OCI-LY7 (cell line): ENCODE measurements around the gene ANKMY1. TPM values are rescaled to one million over a fixed set of nuclear protein-coding genes. Genes with fewer than 3 reads are reported as not detected.

ENCODE experiments used
- BruUV-seq: library from RNA; stranded (reverse); fragments of 400-500 nt; replicated peaks from 2 replicates; lab custom pipeline; 2021; lab: Mats Ljungman, UMichigan
- CTCF ChIA-PET: fragments of 300-600 bp; sonication (Branson Sonifier 250); formaldehyde crosslinking; loops from one replicate; lab custom pipeline; 2022; ENCODE audit warnings: antibody characterized with exemption; ENCODE audit not compliant: unreplicated experiment; lab: Charles Lee
- POLR2A ChIA-PET: fragments of 300-600 bp; sonication (Branson Sonifier 250); formaldehyde crosslinking; loops from one replicate; lab custom pipeline; 2022; ENCODE audit warnings: antibody characterized with exemption; lab: Charles Lee
- DNase-seq: peaks from one replicate; pipeline ENCODE4 v3.0.0-alpha.2; 2015; ENCODE audit warnings: low spot score
- H2AFZ ChIP-seq: fragments of 200-600 bp; sonication (generic), shearing (Covaris generic); 2 replicates; pipeline ENCODE4 v1.6.1; 2014; ENCODE audit warnings: mild to moderate bottlenecking, antibody characterized with exemption, low read length, moderate library complexity
- H3K27ac ChIP-seq: fragments of 200-600 bp; sonication (generic); 2 replicates; pipeline ENCODE4 v1.5.1; 2014; ENCODE audit warnings: mixed run types, low read depth, mild to moderate bottlenecking, moderate library complexity, low read length, inconsistent platforms; ENCODE audit not compliant: poor library complexity, severe bottlenecking
- H3K36me3 ChIP-seq: fragments of 200-600 bp; sonication (generic); 2 replicates; pipeline ENCODE4 v1.6.1; 2014; ENCODE audit warnings: mild to moderate bottlenecking, antibody characterized with exemption, low read length, moderate library complexity, mixed read lengths; ENCODE audit not compliant: insufficient read depth
- H3K4me1 ChIP-seq: fragments of 200-600 bp; sonication (generic); 2 replicates; pipeline ENCODE4 v1.5.1; 2014; ENCODE audit warnings: mild to moderate bottlenecking, low read length; ENCODE audit not compliant: insufficient read depth, poor library complexity, severe bottlenecking
- H3K4me2 ChIP-seq: fragments of 200-600 bp; sonication (generic); 2 replicates; pipeline ENCODE4 v1.6.1; 2014; ENCODE audit warnings: mild to moderate bottlenecking, low read length
- H3K4me3 ChIP-seq: fragments of 200-600 bp; sonication (generic); 2 replicates; pipeline ENCODE4 v1.5.1; 2014; ENCODE audit warnings: mild to moderate bottlenecking, low read depth, low read length; ENCODE audit not compliant: poor library complexity, severe bottlenecking
- H3K79me2 ChIP-seq: fragments of 200-600 bp; sonication (generic); 2 replicates; pipeline ENCODE4 v1.6.1; 2016; ENCODE audit warnings: low read depth, mild to moderate bottlenecking, low read length, moderate library complexity, mixed read lengths; ENCODE audit not compliant: insufficient read depth
- H3K9me2 ChIP-seq: fragments of 200-600 bp; sonication (generic); 2 replicates; pipeline ENCODE4 v1.6.1; 2016; ENCODE audit warnings: mild to moderate bottlenecking, low read length, mixed read lengths; ENCODE audit not compliant: insufficient read depth
- H3K9me3 ChIP-seq: fragments of 200-600 bp; sonication (generic); 2 replicates; pipeline ENCODE4 v1.6.1; 2014; ENCODE audit warnings: mild to moderate bottlenecking, mixed run types, low read length, mixed read lengths
- H4K20me1 ChIP-seq: fragments of 200-600 bp; sonication (generic); 2 replicates; pipeline ENCODE4 v1.6.1; 2014; ENCODE audit warnings: mild to moderate bottlenecking, antibody characterized with exemption, low read length, moderate library complexity, mixed read lengths; ENCODE audit not compliant: insufficient read depth
- EZH2phosphoT487 ChIP-seq: fragments of 200-600 bp; sonication (generic); IDR thresholded peaks from 2 replicates; pipeline ENCODE4 v1.6.1; 2018; ENCODE audit warnings: low read depth, borderline replicate concordance, mild to moderate bottlenecking, mixed run types, antibody characterized with exemption, low read length, moderate library complexity, mixed read lengths
- intact Hi-C: fragments of 100-400 bp; cut with micrococcal nuclease; formaldehyde crosslinking; loops from one replicate; pipeline ENCODE4 v1.10.0; 2022; ENCODE audit not compliant: unreplicated experiment
- total RNA-seq, 2 experiments: library from RNA; depleted of rRNA in 1 of 2; stranded (reverse); fragments of >200 nt in 1 of 2; shearing (Covaris generic) in 1 of 2; gene quantifications; 2 replicates each; pipeline ENCODE4 v1.2.3, GENCODE V29; 2014 to 2022
- TF ChIP-seq, protein P1 (sequence below): fragments of 200-600 bp; sonication (generic); conservative IDR thresholded peaks from 2 replicates; pipeline ENCODE4 v1.5.1; 2014; ENCODE audit warnings: mild to moderate bottlenecking, antibody characterized with exemption, low read length, moderate library complexity, mixed read lengths

Gene ANKMY1
- total RNA-seq, 2 experiments from 2014 or later = 30.6 to 65.9 TPM

DNA sequence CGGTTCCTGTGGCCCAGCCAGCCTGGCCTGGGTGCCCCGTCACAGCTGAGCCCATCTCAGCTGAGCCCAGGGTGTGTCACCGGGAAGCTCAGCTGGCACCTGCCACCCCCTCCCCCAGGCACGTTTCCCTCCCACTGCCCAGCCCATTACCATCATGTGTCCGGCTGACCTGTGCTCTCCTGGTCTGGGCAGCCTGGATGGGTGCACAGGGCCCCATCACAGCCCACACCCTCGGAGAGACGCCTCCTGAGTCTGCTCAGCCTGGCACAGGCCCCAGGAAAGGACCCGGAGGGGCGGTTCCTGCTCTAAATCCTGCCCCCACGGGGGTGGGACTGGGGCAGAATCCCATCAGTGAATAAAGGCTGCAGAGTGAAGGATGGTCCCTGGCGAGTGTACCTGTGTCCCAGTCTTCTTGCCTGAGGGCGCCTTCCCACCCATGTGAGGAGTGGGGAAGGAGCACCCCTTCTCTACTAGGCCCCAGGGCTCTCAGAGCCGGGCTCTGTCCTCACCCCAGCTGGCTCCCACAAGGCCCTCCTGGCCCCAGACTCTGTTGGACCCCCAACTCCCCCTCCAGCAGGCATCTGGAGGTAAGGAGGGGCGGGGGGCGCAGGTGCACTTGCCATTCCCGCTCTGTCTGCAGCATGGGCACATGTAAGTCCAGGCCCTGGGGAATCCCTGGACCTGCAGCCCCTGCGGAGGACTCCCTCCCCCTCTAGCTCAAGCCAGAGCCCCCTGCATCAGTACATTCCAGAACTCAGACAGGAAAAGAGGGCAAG, 101.2 kb downstream of the ANKMY1 start:
- Histone ChIP-seq H3K79me2 (no peaks in the 10 kb centered on the region), H4K20me1 (no peaks in the 10 kb centered on the region), H3K9me3 (no peaks in the 10 kb centered on the region), H3K36me3 (no peaks in the 10 kb centered on the region), H3K4me1 (no peaks in the 10 kb centered on the region), H3K4me2 (no peak overlapping the region), H3K9me2 (no peaks in the 10 kb centered on the region), H3K27ac (no peak overlapping the region), H2AFZ (no peak overlapping the region), H3K4me3 (no peak overlapping the region)
- POLR2A ChIA-PET = no interaction called here
- TF ChIP-seq, protein P1, sequence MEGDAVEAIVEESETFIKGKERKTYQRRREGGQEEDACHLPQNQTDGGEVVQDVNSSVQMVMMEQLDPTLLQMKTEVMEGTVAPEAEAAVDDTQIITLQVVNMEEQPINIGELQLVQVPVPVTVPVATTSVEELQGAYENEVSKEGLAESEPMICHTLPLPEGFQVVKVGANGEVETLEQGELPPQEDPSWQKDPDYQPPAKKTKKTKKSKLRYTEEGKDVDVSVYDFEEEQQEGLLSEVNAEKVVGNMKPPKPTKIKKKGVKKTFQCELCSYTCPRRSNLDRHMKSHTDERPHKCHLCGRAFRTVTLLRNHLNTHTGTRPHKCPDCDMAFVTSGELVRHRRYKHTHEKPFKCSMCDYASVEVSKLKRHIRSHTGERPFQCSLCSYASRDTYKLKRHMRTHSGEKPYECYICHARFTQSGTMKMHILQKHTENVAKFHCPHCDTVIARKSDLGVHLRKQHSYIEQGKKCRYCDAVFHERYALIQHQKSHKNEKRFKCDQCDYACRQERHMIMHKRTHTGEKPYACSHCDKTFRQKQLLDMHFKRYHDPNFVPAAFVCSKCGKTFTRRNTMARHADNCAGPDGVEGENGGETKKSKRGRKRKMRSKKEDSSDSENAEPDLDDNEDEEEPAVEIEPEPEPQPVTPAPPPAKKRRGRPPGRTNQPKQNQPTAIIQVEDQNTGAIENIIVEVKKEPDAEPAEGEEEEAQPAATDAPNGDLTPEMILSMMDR = no peak
- no peak for TF ChIP-seq EZH2phosphoT487
- CTCF ChIA-PET = no interaction called here
- no TSS peak for BruUV-seq
- DNase-seq = no peak
- intact Hi-C loops = no loop called here

DNA sequence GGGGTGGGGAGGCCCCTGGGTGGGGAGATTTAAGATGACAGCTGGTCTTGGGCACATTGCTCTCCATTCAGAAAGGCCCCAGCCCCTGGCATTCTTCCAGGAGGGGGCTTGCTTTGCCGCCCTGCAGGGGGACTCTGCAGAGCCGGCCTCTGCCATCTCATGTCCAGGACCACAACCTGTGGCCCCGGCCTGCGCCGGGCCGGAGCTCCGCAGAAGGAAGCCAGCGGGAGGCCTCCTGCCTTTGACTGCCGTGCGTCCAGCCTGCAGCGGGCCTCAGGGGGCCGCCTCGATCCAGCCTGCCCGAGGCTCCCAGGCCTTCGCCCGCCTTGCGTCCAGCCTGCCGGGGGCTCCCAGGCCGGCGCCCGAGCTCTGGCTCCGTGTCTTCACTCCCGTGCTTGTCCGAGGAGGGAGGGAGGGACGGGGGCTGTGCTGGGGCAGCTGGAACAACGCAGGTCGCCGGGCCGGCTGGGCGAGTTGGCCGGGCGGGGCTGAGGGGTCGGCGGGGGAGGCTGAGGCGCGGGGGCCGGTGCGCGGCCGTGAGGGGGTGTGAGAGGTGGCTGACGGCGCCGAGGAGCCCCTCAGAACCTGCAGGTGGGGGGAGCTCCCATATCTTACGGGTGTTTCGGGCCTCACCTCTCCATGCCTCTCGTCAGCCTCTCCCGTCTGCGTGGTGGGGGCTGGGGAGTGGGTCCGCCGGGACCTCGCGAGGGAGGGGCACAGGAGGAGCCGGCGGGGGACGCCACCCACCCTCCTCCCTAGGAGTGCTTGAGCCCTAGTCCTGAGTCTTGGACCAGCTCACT, 101.9 kb downstream of the ANKMY1 start:
- H3K4me1 ChIP-seq = no peaks in the 10 kb centered on the region
- H3K4me2 ChIP-seq = no peak overlapping the region
- no peak overlapping the region for H2AFZ ChIP-seq
- BruUV-seq = no TSS peak
- H3K36me3 ChIP-seq = no peaks in the 10 kb centered on the region
- intact Hi-C loops = no loop called here
- DNase-seq = no peak
- ChIA-PET POLR2A (no interaction called here), CTCF (interaction anchor here (0.6 kb wide), 1 partner anchor 273 kb away, joined by 3 read pairs; no protein-coding TSS in a partner anchor)
- H3K9me3 ChIP-seq = no peaks in the 10 kb centered on the region
- no peaks in the 10 kb centered on the region for H3K79me2 ChIP-seq
- no peaks in the 10 kb centered on the region for H3K9me2 ChIP-seq
- H3K27ac ChIP-seq = no peak overlapping the region
- no peaks in the 10 kb centered on the region for H4K20me1 ChIP-seq
- TF ChIP-seq, protein P1 = no peak
- TF ChIP-seq EZH2phosphoT487 = no peak
- H3K4me3 ChIP-seq = no peak overlapping the region
